GM18867 (cell line): ENCODE data around the gene TUBB3.
"Not testable (repeated sequence)": the region's sequence is repeated elsewhere in the genome, so short reads cannot be mapped to it uniquely, and the experiment has no call there.

Experiments used
- ATAC-seq: cut with Tn5 transposase; IDR thresholded peaks from one replicate; pipeline ENCODE4 v1.9.1; 2021; ENCODE audit warnings: mild to moderate bottlenecking, moderate library complexity; ENCODE audit not compliant: unreplicated experiment

The TUBB3 gene

DNA sequence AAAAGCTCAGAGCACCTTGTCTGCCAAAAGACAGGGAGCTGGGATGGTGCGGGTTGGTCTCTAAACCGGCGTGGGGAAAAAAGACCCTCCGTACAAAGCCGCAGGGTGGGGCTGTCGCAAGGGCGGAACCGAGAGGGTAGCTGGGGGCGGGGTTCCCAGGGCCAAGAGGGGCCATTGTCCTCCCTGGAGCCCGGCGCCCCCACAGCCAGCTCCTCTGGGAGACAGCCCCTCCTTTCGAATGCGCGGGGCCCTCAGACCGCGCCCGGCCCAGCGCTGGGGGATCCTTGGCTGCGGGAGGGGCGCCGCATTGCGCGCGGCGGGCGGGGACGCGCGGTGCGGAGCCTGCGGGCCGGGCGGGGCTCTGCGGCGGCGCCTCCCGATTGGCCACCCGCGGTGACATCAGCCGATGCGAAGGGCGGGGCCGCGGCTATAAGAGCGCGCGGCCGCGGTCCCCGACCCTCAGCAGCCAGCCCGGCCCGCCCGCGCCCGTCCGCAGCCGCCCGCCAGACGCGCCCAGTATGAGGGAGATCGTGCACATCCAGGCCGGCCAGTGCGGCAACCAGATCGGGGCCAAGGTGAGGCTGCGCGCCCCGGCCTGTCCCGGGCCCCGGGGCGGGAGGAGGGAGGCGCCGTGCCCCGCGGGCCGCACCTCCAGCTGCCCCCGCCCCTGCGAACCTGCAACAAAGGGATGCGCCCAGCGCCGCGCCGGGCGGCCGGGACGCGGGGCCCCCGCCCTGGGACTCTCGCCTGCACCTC is at the start of gene TUBB3:
TSS of gene TUBB3 (plus strand) at position 459 of the 756 bp plus-strand sequence. CDS start at position 519, 60 bp downstream.
- ATAC-seq: peak; percentile 43

DNA sequence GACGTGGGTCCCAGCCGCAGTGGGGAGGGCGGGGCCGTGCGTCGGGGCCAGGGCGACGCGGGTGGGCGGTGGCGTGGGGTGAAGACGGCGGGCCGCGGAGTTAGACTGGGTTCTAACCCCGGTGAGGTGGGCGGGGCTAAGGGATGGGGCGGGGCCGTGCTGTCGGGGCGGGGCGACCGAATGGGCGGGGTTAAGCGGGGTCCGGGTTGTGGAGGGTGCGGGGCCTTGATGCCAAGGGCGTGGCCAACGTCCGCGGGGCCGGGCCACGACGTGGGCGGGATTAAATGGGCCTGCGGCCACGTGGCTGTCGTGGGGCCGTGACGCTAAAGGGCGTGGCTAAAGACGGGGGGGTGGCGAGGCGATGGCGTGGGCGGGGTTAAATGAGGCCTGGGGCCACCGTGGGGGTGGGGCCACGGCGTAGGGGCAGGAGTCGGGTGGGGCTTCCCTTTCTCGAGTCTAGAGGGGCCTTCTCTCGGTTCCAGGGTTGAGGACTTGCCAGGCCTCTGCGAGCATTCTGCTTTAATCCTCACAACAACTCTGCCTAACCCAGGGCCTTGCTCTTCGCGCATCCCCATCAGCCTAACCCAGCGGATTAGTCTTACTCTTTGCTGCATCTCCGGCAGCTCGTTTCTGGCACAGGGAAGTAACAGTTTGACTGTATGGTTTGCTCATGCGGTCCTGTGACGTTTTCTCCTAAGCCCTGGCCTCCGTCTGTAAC is 49.0 kb upstream of the TUBB3 start:
- ATAC-seq: peak; percentile 66

DNA sequence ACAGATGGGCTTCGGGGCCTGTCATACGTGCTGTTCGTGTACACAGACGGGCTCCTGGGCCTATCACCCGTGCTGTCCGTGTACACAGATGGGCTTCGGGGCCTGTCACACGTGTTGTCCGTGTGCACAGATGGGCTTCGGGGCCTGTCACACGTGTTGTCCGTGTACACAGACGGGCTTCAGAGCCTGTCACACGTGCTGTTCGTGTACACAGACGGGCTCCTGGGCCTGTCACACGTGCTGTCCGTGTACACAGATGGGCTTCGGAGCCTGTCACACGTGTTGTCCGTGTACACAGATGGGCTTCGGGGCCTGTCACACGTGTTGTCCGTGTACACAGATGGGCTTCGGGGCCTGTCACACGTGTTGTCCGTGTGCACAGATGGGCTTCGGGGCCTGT is 44.0 kb upstream of the TUBB3 start:
- not testable (repeated sequence) for ATAC-seq

- no peak for ATAC-seq
Observed at GRCh38 chr16:89880477-89881367, 42.4 kb upstream of the TUBB3 start.

- ATAC-seq: no peak
Observed at GRCh38 chr16:89881368-89881730, 41.8 kb upstream of the TUBB3 start.

DNA sequence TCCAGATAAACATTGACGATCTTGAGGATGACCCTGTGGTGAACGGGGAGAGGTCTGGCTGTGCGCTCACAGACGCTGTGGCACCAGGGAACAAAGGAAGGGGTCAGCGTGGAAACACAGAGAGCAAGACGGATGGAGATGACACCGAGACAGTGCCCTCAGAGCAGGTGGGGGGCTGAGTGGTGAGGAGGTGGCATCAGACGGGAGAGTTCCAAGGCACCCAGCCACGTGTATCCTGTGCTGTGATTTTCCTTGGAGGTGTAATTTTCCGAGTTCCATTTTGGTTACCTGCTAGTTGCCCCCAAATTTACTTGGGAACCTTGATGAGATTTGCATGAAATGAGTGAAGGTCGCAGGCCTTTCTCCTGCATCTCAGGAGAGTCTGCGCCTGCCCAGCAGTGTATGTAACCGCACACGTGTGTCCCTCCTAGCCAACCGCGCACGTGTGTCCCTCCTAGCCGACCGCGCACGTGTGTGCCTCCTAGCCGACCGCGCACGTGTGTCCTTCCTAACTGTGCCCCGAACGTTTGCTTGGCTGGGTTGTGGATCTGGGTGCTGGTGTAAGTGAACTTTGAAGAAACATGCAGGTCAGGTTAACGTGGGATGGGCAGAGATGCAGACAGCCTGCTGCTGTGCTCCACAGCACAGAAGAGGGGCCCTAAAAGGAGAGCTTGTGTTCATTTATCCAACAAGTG is 39.6 kb upstream of the TUBB3 start:
- no peak for ATAC-seq

GRCh38 chr16:89884041-89884421 is 39.1 kb upstream of the TUBB3 start:
- ATAC-seq: no peak

- no peak for ATAC-seq
Observed at GRCh38 chr16:89887243-89887642, 35.9 kb upstream of the TUBB3 start.

DNA sequence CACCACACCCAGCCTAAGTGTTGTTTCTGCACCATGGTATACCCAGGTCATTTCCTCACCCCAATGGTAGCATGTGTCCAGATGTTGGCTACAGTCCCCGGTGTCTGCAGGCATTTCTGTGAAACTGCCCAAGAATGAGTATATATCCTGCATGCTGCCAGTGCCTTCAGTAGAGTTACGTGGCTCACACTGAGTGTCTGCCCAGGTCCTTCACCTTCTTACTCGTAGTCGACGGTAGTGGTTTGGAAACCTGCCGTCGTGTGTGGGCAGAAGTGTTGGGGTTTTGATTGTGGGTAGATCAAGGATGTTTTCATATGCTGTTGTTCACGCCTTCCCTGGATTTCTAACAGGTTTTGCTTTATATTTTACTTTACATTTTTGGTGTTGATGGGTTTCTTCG is 32.9 kb upstream of the TUBB3 start:
- no peak for ATAC-seq

DNA sequence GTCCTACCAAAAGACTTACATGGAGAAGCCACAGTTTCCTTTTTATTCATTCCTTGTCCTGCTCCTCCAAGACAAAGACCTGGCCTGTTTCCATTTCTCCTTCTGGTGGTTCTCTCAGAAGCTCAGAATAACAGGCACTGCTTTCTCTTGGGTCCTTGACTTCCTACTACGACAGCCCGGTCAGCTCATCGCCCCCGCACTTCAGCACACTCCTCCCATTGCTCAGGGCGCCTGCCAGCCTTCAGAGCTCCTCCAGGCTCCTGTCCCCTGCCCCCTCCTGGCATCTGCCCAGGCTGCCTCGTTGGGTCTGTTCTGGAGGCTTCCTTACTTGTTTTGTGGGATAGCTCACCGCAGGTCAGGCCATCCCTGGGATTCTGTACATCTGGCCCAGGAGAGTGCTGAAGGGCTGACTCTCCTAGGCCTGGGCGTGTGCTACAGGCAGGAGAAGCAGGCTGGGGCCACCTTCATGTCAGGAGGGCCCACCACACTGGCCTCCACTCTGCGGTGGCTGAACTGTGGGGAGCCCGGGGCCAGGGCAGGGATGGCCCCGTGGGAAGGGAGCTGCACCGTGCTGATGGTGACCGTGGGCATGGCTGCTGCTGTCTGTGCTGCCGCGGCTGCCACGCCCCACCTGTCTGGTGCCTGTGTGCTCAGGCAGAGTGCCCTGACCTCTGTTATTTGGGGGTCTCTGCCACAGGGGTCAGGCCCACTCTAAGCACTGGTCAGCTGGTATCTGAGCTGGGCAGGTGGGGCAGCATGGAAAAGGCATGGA is 32.1 kb upstream of the TUBB3 start:
- no peak for ATAC-seq

DNA sequence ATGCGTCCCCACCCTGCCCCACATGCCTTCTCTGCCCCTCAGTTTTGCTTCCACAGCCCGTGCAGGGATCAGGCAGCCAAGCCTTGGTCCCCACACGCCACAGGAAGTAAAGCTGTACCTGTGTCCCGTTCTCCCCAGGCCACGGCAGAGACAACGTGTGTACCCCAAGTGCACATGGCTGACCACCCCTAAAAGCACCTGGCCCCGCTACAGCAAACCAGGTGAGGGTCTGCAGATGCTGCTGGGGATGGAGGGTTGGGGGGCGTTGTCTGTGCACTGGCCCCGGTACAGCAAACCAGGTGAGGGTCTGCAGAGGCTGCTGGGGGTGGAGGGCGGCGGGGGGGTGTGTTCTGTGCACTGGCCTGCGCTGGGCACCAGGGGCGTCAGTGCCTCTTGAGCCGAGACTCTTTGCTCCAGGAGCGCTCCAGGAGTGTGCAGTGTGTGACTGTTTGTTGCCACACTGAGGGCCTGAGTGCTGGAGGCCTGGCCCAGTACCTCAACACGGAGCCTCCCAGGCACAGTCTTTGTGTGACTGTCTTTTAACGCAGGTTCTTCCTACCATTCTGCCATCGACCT is 31.0 kb upstream of the TUBB3 start:
- ATAC-seq: no peak

DNA sequence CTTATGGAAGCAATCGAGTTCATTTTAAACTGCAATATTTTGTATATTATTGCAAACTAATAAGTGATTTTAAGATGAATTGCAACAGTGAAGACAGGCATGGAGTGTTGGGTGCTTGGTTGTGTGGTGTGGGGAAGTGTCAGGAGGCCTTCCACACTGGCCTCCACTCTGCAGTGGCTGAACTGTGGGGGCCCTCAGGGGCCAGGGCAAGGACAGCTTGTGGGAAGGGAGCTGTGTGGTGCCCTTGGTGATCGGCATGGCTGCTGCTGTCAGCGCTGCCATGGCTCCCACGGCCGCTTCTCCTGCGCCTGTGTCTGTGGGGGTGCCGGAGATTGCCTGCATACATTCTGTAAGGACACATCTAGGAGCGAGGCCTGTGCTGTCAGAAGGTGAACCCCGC is 30.5 kb upstream of the TUBB3 start:
- no peak for ATAC-seq

DNA sequence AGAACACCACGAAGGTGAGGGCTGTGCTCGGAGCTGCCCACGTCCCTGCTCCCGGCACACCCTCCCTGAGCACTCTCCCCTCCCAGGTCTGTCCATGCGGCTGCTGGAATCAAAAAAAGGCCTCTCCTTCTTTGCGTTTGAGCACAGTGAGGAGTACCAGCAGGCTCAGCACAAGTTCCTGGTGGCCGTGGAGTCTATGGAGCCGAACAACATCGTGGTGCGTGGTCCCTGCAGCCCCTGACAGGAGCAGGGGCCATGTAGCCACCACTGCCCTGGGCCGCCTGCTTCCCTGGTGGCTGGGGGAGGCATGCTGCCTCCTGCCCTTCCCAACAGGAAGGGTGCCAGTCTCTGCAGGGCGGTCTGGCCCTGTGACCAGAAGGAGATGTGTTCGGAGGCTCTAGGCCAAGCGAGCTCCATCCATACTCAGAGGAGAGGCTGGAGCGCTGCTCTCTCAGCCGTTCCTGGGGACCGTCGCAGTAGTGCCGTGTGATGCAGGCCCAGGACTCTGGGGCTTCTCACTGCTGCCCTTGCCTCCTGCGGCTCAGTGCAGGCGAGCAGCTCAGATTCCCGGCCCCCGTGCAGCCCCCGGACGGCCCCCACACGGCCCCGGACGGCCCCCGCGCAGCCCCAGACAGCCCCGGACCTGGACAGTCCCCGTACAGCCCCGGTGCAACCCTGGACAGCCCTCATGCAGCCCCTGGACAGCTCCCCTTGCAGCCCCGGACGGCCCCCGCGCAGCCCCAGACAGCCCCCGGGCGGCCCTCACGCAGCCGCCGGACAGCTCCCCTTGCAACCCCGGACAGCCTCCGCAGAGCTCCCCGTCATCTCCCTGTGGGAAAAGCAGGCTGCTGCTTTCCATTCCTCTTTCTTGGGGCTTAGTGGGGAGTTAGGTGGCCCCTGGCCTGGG is 29.2 kb upstream of the TUBB3 start:
- no peak for ATAC-seq

DNA sequence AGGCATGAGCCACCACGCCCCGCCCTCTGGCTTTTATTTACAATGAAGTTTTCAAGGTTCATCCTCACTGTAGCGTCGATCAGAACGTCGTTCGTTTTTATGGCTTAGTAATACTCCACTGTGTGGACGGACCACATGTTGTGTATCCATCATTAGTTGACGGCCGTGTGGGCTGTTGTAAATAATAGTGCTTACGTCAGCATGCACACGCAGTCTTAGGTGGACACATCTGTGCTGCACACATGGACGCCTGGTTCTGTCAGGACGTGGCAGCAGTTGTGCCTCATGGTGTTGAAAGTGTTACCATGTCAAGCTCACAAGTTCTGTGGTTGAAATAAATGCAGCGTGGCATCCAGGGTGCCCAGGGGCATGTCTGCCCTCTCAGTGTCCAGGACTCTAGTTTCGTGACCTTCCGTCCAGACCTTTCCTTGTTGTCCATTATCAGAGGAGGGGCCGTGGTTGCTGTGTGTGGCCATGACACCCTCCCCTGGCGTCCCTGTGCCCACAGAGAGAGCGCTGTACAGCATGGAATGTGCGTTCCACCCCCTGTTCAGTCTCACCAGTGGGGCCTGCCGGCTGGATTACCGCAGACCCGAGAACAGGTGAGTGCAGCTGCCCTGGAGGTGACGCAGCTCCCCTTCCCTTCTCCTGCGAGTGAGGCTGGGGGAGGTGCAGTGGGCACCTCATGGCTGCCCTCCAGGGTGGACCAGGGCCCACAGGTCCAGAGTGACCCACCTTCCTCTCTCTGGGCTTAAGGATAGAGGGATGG is 27.5 kb upstream of the TUBB3 start:
- no peak for ATAC-seq

- ATAC-seq: no peak
Observed at GRCh38 chr16:89897204-89897603, 25.9 kb upstream of the TUBB3 start.

DNA sequence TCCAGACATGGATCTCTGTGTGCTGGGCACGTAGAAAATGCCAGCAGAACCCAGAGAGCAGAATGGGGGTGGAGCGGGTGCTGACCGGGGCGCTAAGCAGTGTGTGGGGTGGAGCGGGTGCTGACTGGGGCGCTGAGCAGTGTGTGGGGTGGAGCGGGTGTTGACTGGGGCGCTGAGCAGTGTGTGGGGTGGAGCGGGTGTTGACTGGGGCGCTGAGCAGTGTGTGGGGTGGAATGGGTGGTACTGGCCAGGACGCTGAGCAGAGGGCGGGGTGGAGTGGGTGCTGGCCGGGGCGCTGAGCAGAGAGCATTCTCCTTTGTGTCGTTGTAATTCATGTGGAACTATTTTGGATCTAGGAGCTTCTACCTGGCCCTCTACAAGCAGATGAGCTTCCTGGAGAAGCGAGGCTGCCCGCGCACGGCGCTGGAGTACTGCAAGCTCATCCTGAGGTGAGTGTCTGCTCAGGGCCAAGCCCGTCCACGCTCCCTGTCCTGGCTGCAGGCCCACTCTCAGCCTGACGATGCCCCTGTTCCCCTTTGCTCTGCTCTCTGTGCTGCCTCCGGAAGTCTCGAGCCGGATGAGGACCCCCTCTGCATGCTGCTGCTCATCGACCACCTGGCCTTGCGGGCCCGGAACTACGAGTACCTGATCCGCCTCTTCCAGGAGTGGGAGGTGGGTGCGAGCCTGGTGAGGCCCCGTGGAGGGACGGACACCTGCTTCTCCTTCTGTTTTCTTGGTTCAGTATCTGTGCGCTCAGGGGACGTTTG is 24.8 kb upstream of the TUBB3 start:
- no peak for ATAC-seq

DNA sequence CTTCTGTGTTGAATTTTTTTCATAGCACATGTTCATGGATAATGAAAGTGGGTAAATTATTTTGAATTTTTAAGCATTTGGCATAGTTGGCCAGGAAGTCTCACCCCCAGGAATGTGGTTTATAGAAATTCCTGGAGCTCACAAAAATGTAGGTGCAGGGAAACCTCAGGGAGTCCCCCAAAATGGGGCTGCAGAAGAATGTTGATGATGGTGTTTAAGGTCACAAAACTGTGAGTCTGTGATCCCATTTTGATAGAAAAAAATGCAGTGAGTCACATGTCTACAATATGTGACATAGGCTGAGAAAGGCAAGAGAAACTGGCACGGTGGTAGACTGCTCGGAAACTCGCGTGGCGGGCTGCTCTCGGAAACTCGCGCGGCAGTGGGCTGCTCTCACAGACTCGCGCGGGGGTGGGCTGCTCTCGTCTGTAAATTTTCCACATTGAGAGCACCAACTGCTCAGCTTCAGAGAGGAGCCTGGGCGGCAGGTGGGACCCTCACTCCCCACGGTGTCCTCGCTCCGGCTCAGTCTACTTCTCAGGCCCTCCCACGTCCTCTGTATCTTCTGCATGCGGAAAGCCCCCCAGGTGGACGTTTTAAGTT is 23.2 kb upstream of the TUBB3 start:
- ATAC-seq: no peak
